Activated T-cell treated with anti-CD3 and anti-CD28 coated beads, Interleukin-2, amount 50 U/mL, for 48 hours (primary cell): ENCODE results near the gene ITPRIPL1.
A peak's percentile ranks its signal among the peaks of the same experiment; 100 is the strongest.

Experiments used
- DNase-seq, 2 experiments: peaks; one replicate each; pipeline ENCODE4 v3.0.0-alpha.2; 2020

The ITPRIPL1 gene

DNA sequence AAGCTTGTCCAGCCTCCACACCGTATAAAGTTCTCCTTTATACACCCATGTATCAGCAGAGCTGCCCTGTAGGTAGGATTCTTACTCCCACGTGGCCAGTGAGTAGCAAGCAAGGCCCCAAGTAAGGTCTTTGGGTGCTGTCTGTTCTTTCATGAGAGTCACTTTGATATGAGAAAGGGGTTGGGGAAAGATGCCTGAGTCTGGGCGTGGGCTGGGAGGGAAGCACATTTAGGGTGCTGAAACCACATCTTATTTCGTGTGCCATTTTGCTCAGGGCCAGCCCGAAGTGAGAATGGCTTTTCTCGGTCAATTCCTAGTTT, 436 bp upstream of the ITPRIPL1 start:
- peak in 1 of 2 experiments; percentile 65 for DNase-seq

DNA sequence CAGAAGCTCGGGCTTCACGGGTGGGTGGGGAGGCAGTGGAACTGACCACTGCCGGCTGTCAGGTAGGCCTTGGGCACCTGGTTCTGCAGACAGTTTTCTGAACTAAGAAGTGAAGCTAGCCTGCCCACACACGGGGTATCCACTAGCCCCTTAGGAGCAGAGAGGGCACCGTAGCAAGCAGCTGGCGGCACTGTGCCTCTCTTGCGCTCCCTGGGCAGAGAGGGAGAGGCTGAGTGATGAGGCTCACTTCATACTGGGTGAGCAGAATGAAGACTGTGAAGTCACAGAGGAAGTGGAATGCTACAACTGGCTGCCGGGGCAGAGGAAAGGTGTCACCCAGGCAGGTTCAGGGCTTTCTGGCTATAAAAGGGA, 753 bp downstream of the ITPRIPL1 start:
- peak in 1 of 2 experiments; percentile 66 for DNase-seq

DNA sequence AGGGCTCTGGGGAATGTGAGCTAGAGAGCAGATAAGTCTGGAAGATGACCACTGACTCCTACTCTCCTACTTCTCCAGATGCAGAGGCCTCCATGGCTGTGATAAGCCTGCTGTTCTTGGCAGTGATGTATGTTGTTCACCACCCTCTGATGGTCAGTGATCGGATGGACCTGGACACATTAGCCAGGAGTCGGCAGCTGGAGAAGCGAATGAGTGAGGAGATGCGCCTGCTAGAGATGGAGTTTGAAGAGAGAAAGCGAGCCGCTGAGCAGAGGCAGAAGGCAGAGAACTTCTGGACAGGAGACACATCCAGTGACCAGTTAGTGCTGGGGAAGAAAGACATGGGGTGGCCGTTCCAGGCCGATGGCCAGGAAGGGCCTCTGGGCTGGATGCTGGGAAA, 1.4 kb downstream of the ITPRIPL1 start:
- no peak for DNase-seq

DNA sequence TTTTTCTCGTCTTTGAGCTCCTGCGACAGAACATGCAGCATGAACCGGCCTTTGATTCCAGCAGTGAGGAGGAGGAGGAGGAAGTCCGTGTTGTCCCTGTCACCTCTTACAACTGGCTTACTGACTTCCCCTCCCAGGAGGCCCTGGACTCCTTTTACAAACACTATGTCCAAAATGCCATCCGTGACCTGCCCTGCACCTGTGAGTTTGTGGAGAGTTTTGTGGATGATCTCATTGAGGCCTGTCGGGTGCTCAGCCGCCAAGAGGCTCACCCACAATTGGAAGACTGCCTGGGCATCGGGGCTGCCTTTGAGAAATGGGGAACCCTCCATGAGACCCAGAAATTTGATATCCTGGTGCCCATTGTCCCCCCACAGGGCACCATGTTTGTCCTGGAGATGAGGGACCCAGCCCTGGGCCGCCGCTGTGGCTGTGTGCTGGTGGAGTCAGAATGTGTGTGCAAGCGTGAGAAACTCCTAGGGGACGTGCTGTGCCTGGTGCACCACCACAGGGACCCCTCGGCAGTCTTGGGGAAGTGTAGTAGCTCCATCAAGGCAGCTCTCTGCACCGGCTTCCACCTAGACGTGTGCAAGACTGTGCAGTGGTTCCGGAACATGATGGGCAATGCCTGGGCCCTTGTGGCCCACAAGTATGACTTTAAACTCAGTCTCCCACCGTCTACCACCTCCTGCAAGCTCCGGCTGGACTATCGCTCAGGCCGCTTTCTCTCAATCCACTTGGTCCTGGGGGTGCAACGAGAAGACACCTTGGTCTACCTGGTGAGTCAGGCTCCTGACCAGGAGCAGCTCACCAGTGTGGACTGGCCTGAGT, 2.1 kb downstream of the ITPRIPL1 start:
- no peak for DNase-seq

DNA sequence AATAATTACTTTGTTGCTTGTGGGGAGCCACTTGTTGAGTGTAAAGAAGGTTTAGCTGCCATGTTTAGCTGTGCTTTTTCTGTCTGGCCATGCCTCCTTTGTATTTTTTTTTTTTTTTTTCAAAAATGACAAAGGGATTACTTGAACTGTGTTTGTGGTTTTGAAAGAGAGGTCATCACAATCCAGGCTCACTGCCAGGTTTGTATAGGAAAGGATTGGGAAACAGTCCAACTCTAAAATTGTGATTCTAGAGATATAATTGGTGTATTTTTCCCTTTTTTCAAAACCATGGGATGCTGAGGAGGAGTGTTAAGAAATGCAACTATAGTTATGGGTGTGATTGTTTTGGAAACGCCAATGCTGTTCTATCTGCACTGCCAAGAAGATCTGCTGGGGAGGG, 4.3 kb downstream of the ITPRIPL1 start:
- DNase-seq = no peak

DNA sequence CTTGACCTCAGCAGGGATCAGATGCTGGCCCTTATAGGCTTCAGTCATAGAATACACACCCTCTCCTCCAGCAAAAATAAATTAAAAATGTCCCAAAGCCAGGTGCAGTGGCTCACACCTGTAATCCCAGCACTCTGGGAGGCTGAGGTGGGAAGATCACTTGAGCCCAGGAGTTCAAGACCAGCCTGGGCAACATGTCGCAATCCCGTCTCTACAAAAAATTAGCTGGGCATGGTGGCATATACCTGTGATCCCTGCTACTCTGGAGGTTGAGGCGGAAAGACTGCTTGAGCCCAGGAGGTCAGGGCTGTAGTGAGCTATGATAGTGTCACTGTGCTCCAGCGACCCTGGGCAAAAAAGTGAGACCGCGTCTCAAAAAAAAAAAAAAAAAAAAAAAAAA, 4.8 kb downstream of the ITPRIPL1 start:
- DNase-seq = no peak

DNA sequence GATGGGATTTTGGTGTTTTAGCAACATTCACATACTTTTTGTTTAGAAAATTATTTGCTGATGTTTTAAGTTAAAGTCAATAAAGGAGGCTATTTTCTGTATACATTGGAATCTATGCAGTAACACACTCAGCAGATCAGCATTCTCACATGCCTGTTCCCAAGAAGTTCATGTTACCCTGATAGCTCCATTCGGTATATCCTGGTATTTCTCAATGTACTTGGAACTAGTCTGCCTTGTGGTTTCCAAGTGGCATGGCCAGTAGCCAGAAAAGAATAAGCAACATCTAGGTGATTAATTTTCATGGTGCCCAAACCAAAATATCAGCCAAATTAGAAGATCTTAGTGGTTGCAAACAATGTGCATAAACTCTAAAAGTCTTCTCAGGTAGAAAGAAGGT, 5.3 kb downstream of the ITPRIPL1 start:
- DNase-seq = no peak

DNA sequence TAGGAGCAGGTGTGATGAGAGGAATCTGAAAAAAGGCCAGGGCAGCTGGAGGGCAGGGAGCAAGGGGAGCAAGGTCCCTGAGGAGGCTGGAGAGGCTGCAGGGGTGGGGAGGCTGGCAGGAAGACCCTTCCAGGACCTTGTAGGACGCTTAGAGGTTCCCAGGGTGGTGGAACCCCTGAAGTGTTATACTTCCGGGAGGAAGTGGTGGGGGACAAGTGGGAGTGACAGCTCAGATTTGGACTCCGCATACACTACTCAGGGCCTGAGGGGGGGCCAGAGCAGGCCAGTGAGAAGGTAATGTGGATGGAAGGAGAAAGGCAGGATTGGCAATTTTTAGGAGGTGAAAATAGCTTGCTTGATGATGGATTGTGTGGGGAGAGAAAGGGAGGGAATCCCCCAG, 8.6 kb downstream of the ITPRIPL1 start:
- DNase-seq = no peak

DNA sequence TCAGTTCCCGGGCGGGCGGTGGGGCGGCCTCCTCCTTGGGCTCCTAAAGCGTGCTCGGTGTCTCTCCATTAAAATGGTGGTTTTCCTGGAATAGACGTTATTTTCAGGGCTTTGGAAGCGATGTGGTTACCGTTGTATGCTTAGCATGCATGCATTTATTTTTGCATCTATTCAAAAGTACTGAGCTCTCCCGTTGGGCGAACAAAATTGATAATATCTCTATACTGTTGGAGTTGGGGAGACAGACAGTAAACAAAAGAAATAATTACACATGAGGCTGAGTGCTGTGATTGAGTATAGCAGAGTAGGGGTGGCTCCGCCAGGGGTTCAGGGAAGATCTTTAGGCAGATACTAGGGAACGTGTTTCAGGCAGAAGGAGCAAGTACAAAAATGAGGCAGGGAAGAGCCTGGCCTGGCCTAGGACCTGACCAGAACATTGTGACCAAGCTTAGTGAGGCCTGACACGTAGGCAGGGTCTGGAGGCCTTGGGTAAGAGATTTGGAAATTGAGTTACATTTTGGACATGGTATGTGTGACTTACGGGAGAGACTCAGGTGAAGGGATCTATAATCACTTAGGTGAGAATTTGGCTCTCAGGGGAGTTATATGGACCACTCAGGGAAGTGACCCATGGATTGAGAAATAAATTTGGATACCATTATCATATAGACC, 11.1 kb downstream of the ITPRIPL1 start:
- DNase-seq = no peak

DNA sequence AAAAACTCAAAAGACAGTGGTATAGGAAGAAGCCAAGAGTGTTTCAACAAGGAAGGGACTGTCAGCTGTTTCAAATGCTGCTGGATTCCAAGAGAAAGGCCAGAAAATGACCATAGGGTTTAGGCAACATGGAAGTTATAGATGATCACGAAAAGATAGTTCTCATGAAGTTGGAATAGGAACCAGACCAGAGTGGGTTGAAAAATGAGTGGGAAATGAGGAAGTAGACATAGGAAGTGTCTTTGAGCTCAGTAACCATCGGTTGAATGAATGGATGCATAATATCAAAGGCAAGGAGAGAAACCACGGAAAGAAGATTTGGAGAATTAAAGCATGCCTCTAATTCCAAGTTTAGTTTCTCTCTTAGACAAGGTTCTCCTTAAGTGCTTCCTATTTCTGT, 11.8 kb downstream of the ITPRIPL1 start:
- DNase-seq = no peak

DNA sequence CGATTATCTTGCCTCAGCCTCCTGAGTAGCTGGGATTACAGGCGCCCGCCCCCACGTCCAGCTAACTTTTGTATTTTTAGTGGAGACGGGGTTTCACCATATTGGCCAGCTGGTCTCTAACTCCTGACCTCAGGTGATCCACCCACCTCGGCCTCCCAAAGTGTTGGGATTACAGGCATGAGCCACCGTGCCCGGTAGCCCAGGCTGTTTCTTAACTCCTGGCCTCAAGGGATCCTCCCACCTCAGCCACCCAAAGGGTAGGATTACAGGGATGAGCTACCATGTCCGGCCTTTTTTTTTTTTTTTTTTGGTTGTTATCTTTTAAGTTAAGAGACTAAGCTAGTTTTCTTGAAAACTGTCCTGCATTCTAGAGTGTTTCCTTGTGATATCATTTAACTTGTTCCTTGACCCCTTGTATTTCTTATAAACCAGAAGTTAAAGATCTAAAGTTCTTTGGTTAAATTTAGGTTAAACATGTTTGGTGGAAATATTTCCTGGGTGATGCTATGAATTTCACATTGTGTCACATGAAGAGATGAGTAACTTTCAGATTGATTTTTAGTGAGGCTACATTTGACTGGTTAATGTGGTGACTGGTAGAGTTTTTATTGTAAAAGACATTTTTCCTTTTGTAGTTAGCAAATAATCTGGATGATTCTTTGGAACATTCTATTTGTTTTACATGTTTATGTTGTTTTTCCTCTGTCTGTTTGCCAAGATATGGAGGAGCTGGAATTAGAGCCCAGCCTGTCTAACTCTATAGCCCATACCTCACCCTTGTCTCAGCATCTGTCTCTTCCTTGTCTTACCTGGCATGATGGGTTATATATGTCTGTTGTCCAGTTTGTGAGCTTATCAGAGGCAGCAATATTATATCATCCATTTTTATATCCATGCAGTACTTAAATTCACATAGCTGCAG, 15.6 kb downstream of the ITPRIPL1 start:
- DNase-seq = no peak

DNA sequence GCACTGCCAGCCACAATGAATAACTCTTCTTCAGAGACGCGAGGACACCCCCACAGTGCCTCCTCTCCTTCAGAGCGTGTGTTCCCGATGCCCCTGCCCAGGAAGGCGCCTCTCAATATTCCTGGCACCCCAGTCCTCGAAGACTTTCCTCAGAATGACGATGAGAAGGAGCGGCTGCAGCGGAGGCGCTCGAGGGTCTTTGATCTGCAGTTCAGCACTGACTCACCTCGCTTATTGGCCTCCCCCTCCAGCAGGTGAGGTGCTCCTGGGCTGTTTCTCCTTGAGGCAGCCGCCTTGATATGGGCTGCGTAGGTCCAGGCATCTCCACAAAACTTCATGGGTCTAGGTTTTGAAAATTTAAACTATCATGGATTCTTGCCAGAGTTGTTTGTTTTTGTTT, 16.5 kb downstream of the ITPRIPL1 start:
- DNase-seq = no peak

DNA sequence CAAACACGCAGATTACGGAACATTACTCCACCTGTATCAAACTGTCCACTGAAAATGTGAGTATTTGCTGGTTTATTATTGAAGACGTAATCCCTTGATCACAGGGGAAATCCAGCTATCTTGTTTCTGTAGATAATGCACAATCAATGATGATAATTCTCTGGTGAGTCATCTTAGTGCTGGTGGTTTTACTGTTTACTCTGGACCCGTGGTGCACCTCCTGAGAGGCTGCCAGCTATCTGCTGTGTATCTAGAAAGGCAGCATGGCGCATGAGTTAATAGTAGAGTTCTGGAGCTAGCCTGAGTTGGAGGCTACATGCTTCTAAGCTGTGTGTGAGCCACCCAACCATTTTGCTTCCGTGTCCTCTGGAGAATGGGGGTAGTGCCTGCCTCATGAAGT, 17.0 kb downstream of the ITPRIPL1 start:
- peak; percentile 45 to 56 for DNase-seq

DNA sequence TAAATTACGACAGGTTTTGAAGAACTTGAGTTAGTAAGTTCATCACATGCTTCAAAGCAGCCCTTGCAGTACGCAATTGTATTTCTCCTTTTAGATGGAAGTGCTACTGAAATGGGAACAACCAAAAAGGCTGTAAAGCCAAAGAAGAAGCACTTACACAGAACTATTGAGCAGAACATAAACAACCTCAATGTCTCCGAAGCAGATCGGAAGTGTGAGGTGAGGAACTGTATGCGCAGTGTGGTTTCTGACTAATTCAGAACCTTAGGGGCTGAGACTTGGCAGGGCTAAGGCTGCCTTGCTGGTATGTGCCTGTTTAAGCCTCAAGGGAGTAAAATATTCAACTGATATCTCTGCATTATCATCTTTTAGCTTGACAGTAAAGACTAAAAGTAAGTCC, 18.9 kb downstream of the ITPRIPL1 start:
- DNase-seq = peak in 1 of 2 experiments; percentile 50

DNA sequence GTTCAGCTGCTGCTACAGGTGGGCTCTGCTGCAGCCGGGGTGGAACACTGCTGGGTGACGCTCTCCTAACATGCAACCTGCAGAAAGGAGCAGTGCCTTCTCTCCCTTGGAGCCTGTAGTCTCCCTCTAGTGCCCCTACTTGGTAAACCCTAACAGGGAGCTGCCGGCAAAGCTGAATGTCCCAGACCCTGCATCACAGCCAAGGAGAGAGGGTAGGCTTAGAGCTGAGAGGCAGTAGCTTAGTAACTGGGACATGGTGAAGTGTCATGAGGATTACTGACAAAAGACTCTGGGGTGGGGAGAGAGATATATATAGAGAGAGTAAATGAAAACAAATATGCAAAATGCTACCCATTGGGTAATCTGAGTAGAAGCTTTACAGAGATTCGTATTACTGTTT, 20.3 kb downstream of the ITPRIPL1 start:
- DNase-seq = no peak

DNA sequence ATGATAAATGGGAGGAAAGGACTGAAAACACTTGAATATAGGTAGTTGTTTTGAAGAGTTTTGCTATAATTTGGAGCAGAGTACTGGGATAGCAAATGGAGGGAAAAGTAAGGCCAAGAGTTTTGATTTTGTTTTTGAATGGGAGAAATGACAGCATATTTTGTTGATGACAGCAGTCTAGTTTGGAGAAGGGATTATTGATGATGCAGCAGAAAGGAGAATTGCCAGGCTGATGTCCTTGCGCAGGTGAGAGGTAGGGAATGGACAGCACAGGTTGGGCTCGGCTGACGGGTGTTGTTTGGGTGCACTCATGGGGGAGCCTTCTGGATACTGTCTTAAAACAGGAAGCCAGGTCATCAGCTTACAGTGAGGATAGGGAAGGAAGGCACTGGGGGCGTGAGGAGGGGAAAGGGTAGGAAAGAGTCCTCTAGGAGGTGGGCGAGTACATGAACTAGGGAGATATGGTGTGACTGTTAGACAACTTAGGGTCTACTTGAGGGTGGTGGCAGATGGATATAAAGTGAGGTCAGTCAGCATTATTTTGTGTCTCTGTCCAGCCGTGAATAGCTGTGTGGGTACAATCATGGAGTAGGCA, 20.8 kb downstream of the ITPRIPL1 start:
- no peak for DNase-seq

DNA sequence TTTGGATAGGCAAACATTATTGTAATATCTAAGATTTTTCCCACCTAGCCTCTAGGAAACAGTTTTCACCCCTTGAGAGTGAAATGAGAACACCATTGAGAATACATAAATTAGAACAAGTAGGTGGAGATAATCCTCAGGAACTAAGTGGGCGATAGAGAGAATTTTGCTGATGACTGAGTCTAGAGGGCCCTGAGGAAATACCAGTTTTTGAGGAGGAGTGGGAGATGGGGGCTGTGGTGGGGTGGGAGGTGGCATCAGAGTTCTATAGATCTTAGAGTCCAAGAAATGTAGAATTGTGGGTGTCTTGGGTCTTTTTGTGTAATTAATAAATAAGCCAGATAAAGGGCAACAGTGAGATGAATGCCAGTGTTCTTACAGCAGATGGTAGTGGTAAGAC, 22.3 kb downstream of the ITPRIPL1 start:
- DNase-seq = no peak

DNA sequence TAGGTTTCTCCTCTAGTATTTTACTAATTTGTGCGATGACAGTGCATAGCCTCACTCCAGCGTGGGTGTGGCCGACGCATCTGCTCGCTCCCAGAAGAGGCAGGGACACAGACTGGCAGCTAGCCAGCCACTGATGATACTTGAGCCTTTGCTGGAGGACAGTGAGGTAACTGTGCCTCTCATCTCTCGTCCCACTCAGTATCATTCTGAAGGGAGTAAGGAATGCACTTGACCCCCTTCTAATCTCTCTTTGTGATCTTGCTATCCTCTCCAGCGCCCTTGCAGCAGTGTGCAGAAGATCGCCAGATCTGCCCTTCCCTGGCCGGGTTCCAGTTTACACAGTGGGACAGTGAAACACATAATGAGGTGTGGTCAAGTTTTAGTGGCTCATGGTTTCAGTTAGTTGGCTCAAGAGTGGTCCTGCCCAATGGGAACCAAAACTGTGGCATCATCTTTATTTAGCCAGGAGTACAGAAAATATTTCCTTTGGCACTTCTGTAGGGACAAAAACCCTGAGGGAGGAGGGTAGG, 28.0 kb downstream of the ITPRIPL1 start:
- no peak for DNase-seq

DNA sequence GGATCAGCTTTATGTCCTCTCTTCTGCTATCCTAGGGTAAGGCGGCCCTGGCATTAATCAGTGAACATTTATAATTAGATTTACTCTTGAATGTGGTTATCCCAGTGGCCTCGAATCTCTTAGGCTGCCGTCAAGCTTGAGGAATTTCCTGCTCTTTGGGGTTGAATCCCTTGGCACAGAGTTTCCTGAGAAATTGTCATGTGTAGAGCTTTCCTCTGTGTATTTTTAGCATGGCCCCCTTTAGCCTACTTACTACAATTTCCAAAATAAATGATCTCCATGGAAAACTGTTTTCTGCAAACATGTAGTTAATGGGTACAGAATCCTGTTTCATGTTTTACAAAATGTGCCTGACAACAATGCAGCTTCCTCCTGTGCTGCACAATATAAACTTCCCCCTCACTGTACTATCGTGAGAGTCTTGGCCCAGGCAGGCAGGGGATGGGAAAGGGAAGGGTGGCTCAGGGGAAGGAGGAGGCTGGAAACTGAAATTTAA, 28.5 kb downstream of the ITPRIPL1 start:
- no peak for DNase-seq

DNA sequence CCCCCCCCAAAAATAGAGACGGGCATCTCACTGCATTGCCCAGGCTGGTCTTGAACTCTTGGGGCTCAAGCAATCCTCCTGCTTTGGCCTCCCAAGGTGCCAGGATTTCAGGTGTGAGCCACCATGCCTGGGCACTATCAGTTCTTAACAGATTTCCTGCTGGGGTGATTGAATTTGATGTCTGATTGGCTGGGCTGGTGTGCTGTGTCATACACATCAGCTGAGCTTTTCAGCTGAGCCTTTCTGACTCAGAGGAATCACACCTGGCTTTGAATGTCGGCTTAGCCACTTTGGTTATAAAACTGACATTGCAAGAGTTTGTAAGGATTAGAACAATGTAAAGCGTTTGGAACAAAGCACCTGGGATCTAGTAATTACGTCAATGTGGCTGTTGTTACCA, 29.4 kb downstream of the ITPRIPL1 start:
- DNase-seq = no peak

DNA sequence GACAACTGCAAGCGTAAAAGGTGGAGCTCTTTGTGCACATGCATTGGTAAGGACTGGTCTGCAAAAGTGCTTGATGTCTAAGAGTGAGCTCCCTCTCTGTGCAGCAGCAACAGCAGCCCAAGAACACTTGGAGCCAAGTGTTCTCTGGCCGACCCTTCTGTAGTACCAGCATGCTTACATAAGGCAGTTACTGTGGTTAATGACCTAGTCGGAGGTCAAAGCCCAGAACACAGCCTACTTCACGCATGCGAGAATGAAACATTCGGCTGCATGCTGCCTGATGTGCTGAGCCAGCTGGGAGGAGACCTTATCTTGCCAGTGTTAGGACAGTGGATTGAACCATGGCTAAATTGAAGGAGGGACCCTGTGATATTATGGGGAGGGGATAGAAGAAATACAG, 31.8 kb downstream of the ITPRIPL1 start:
- DNase-seq = no peak

DNA sequence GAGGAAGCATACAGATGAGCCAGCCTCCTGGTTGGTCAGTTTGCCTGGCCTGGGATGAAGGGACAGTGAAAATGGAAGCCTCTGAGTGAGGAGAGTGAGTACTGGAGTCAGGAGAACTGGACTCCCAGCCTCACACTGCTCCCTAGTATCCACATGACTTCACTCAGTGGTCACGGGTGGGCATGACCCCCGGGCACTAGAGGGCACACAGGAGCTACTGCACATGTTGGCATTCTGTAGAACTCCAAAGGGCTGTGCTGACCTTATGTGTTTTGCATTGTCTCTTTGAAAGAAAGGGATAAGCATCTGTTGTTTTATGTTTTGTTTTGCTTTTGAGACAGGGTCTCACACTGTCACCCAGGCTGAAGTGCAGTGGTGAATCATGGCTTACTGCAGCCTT, 34.2 kb downstream of the ITPRIPL1 start:
- DNase-seq = peak in 1 of 2 experiments; percentile 44

DNA sequence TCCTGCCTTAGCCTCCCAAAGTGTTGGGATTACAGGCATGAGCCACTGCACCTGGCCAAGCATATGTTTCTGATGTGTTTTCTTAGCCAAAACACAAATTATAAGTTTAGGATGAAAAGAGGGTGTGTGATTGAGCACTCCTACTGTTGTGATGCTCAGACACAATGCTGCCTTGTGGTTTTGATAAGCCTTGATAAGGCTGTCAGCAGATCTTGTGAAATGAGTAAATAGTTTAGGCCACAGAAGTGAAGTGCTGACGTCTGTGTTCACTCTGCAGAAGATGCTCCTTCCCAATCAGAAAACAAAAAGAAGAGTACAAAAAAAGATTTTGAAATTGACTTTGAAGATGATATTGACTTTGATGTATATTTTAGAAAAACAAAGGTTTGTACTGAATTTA, 34.7 kb downstream of the ITPRIPL1 start:
- no peak for DNase-seq
